Inflammatory macrophage treated with lipopolysaccharide for 4 hours (primary cell): ENCODE data around the gene PTX3.
A peak's percentile ranks its signal among the peaks of the same experiment; 100 is the strongest.

ENCODE experiments used
- DNase-seq: peaks from one replicate; pipeline ENCODE4 v3.0.0-alpha.2; 2020

Gene PTX3

DNA sequence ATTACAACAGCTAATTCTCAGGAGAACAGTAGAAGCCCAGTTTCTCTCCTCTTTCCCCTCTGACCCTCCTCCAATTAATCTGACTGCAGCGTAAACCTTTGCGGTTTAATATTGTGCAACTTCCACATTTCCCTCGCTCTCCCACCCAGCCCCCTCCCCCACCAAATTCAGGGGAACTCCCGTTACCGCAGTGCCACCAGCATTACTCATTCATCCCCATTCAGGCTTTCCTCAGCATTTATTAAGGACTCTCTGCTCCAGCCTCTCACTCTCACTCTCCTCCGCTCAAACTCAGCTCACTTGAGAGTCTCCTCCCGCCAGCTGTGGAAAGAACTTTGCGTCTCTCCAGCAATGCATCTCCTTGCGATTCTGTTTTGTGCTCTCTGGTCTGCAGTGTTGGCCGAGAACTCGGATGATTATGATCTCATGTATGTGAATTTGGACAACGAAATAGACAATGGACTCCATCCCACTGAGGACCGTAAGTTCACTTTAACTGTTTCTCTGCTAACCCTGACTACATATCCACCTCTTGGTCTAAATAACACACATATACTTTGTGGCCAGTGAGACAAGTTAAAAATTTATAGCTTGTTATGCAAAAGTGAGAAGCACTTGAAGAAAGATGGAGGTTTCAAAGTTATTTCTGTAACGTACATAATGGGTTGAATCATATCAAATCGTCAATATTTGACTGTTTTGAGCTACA is at the start of gene PTX3:
Gene PTX3 (plus strand): TSS at position 268 of the 709 bp plus-strand sequence. CDS start 84 bp downstream, at position 352.
- DNase-seq = peak; percentile 88

DNA sequence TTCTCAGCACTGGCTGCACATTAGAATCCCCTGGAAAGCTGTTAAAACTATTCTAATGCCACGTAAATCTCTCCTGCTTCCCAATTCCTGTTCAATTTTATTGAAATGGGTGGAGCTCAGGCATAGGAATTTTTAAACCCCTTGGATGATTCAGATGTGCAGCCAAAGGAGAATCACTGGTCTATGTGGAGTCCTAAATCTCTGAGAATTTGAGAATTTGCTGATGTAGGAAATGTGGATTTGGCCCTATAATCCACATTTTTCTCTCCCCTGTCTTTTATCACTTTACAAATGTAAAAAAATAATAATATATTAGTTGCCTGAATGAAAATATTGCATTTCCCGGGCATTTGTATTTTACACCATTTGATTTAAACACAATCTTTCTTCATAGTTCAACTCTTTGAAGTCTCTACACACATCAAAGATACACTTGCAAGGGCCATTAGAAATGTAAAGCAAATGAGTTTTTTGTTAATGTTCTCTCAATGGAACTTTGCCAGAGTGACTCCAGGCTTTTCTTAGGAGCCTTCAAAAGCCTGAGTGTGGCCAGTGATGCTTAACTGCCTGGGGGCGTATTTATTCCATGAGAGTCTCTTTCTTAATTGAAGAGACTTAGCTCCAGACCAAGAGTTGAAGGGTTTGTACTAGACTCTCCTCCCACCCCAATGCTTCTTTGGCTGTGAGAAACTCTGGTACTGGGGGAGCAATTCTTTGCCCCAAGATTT is 48.8 kb upstream of the PTX3 start:
- DNase-seq = no peak

DNA sequence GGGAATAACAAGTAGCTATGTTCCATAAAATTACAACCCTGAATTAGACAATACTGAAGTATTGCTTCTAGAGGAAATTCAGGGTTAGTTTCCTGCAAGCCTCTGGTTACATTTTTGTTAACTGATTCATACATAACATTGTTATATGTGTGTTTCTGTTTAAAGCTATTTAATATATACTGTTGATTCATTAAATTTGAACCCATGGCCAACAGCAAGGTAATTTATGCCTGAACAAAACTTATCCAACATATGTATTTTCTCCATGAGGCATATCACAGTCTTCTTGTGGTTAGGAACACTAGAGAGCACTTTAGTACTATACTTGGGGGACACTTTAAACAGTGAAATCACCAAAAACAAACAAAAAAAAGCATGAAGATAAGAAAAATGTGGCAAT is 47.7 kb upstream of the PTX3 start:
- no peak for DNase-seq

DNA sequence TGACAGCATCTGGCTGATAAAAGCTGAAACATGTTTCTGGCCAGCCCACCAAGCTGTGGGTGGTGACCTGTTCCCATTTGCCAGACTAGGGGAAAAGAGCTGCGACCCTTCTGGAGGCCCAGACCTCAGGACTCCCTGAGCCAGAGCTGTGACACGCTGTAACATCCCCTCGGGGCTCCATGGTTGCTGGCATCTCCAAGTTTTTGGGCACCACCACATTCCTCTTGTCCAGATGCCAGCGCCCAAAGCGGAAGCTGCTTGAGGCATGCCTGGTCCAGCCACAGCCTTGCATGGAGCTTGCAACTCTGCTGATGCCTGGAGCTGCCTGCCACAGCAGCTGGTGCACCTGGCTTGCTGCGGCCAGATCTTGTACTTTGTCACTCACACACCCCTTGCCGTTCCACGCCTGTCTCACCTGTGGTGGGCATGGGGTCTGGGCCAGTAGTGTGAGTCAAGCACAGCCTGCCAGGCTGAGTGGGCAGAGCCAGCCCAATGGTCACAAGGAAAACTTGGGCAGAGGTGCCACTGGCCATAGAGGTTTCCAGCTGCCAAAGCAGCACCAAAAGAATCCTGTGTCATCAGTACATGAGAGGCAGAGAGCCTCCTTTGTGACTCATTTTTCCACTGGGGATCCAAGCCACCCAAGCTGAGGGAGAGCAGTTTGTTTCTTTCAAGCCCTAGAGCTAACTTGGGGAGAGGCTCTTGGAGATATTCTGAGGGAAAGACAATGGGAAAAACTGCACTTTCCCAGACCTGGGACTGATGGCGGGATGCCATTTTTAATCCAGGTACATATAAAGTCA is 45.7 kb upstream of the PTX3 start:
- no peak for DNase-seq

DNA sequence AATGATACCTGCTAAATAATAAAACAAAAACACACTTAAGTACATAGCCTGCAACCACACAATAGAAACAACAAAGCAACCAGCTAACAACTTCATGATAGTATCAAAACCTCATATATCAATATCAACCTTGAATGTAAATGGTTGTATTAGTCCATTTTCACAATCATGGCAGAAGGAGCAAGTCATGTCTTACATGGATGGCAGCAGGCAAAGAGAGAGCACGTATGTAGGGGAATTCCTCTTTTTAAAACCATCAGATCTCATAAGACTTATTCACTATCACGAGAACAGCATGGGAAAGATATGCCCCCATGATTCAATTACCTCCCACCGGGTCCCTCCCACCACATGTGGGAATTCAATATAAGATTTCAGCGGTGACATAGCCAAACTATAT is 44.5 kb upstream of the PTX3 start:
- no peak for DNase-seq

DNA sequence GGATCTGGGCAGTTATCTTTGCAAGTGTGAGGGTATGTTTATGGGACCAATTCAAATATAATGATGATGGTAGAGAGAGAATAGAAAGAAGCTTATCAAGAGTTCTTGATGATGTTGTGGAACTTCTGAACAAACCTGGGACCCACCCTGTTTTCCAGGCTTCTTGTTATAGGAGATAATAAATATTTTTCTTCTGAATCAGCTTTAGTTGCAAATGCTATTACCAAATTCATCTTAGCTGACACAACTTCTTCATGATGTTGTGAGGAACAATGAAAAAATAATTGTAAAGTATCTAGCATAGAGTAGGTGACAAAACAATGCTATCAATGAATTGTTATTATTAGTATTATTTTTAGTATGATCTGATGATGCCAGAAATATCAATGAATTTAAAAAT is 43.5 kb upstream of the PTX3 start:
- no peak for DNase-seq

DNA sequence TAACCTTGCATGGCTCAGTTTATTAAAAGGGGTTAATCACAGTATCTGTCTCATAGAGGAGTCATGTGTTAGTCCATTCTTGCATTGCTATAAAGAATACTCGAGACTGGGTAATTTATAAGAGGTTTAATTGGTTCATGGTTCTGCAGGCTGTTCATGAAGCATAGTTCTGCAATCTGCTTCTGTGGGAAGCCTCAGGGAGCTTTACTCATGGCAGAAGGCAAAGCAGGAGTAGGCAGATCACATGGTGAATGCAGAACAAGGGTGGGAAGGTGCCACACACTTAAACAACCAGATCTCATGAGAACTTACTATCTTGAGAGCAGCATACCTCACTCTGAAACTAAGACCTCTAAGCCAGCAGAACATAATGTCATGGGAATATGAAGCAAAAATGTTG is 42.2 kb upstream of the PTX3 start:
- DNase-seq = peak; percentile 63

DNA sequence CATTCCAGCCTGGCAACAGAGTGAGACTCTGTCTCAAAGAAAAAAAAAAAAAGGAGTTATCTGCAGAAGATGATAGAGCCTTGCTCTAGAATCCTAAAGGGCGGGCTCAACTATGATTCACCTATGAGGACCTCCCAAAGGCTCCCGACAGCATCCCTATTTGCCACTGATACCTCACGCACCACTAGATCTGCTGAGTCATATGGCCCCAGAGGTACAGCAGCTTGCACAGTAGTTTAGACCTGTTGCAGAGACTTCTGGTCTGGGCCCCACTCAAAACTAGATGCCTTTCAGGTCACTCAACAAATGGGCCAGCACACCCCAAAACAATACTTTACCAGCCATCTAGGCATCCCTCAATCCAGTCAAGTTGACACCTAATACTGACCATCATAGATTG is 38.1 kb upstream of the PTX3 start:
- no peak for DNase-seq

DNA sequence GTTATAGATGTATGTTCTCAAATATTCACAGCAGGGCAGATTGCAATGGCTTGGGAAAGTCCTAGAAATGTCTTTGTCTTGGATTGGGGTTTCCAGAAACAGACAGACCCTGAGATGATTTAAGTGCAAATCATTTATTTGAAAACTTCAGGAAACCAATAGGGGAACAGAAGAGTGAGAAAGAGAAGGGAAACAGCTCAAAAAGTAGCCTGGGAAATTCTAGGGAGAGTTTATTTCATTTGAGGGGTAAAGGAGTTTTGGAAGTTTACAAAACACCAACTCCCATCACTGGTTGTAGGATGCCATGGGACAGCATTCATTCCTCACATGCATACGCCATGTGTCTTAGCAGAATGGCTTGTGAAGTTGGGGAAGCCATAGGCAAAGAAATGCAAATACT is 32.3 kb upstream of the PTX3 start:
- DNase-seq = peak; percentile 29

DNA sequence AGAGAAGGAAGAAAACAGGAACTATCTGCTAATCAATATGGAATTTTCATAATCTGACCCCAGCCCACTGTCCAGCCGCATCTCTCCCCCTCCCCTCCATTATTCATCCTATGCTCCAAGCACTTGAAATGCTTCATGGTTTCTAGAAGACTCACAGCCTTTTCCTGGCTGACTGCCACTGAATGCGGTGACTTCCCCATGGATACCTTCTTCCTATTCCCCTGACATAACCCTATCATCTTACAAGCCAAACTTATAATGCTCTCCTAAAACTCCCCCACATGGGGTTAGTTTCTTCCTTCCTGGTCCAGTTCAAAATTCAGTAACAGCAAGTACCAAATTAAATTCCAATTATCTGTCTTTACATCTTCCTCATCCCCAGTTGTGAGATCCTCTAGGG is 31.2 kb upstream of the PTX3 start:
- no peak for DNase-seq

DNA sequence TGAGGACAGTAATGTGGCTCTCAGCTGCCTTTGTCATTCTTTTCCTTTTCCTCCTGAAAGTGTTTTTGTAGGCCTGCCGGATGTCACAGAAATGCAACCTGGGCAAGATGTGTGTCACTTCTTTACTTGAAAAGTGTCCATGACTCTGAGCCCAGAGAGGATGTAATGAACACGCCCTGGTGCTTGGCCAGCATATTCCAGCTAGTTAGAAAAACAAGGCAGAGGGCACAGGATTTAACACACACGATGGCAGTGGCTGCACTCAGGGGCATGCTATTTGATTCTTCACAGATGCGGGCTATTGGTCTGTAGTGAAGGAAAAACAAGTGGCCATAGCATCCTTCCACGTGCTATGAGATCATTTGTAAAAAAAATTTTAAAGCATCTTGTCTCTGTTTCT is 30.3 kb upstream of the PTX3 start:
- no peak for DNase-seq

DNA sequence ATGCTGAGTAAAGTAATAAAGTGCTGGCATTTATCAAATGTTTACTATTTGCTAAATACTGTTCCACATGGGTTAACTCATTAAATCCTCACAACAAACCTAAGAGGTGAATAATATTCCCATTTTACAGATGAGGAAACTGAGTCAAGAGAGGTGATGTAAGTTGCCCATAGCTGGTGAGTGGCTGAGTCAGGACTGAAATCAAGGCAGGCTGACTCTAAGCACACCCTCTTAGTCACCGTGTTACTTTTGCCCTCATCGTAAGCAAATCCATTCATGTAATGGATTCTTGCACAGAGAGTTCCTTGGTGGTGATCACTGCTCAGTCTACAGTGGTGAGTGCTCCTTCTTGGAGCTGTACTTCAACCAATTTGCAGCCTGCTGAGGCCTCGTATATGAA is 28.9 kb upstream of the PTX3 start:
- no peak for DNase-seq

DNA sequence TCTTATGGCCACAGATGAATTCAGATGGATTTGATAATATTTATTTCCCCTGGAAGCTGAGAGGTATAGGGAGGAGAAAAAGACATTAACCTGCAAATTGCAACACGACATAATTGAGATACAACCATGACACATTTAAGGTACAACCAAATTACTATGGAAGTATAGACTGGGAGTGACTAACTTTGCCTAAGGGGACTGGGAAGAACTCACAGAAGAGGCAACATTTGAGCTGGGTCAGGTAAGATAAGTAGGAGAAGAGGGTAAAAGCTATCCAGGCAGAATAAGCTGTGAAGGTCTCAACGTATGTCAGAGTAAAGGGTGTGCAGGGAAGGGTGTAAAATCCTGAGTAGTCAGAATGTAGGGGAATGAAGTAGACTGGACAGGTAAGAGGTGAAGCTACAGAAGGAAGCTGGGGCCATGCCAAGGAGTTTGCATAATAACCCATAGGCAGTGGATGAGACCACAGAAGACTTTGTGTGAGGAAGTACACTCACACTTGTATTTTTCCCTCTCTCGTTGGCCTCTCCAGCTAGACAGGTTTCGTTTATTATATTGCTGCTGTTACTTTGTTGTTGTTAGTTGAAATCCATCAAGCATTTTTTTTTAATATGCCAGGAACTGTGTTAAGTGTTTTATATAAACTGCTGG is 28.0 kb upstream of the PTX3 start:
- no peak for DNase-seq

DNA sequence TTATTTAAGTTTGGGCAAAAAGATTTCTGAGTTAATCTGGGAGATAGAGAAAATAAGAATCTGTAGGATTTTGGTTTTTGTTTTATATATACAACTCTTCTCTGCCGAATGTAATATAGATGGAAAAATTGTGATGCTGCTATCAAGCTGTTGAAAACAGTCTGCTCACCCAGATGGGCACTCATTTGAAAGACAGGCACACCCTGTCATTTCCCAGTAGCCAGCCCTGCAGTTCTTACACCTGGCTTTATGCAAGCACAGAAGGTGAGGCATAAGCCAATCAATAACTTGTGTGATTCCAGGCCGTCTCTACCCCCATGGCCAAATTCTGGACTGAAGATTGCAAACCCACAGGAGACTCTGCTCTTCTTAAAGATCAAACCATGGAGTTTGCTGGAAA is 27.1 kb upstream of the PTX3 start:
- DNase-seq = no peak

DNA sequence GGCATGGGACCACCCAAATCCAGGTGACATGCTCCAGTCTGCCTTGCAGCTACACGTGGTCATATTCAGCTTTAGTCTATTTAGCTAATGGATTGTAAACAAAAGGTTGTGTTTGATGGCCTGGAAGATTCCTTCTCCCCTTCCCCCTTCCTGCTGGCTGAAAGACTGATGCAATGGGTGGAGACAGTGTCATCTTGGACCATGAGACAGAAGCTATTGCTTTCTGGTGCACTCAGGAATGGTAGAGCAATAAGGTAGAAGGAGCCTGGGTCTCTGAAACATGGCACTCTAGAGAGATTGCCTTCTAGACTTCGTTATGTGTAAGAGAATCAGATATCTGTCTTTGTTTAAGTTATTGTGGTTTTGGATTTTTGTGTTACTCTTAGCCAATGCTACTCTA is 25.7 kb upstream of the PTX3 start:
- DNase-seq = no peak

DNA sequence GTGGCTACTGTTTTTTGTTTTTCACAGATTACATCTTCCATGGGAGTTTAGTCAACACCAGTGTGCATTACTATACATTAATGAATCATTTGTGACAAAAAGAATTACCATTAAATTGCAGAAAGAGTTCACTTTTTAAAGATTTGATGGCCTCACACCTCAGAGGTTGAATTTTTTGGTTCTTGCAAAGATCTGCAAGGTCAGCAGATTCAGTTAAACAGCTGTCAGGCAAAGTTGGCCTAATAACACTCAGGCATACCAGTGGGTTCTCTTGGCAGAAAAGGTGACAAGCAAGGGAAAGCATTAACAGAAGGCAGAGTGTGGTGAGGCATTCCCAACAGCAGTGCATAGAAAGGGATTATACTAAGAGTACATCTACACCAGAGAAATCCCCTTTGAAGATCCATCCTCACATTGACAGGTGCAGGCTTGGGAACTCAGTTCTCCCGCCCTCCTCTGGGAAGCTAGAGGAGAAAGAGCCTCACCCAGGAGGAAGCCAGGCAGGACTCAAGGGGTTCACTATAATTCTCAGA is 24.3 kb upstream of the PTX3 start:
- DNase-seq = no peak

DNA sequence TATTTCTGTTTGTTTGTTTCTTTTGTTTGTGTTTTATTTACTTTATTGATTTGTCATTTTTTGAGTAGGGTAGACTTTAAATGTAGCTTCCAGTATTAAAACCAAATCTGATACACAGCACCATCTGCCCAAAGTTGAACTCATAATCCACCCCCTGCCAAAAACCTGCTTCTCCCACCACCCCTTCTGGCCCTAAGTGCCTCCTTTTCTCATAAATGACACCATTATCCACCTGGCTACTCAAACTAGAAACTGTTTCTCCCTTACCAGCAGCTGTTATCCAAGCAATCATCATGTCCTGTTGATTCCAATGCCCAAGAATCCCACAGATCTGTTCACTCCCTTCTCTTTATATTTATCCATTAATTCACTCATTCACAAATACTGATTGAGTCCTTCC is 21.8 kb upstream of the PTX3 start:
- no peak for DNase-seq

DNA sequence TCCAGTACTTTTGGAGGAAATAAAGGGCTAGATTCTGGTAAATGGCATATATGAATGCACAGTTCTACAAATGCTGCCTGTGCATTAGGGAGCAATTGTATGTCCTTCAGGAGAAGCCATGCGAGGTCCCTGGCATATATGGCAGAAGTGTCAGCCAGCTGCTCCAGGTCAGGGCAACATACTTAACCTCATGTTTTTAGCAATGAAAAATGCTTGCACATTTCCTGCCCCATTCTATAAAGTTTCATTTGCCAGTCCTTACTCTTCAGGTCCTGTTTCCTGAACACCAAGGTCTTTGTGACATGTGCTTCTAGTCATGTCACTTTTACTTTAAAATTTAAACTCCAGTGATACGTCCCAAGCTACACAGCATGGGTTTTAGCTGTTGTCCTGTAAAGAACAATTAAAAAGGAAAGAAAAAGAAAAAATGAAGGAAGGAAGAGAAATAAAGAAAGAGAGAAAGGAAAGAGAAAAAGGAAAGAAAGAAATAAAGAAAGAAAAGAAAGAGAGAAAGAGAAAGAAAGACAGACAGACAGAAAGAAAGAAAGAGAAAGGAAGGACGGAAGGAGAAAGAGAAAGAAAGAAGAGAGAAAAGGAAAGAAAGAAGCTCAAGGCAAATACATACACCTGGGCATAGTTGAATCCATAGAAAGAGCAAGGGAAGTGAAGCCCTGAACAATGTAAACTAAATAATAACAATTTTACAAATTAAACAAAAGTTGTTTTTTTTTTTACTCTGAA is 20.1 kb upstream of the PTX3 start:
- DNase-seq = no peak

DNA sequence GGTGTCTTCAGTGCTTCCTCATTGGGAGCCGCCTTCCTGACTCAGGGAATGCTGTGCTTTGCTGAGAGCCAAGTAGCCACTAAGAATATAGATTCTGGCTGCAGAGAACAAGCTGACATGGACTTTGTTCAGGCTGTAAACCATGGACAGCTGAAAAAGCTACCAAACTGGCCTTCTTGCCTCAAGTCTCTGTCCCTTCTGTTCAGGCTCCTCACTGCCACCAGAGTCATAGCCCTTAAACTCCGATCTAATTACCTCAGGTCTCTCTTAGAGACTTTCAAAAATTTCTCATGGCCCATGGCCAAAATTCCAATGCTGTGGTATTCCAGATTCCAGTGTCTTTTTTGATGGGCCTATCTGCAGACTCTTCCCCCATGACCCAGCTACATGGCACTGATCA is 19.4 kb upstream of the PTX3 start:
- DNase-seq = no peak

DNA sequence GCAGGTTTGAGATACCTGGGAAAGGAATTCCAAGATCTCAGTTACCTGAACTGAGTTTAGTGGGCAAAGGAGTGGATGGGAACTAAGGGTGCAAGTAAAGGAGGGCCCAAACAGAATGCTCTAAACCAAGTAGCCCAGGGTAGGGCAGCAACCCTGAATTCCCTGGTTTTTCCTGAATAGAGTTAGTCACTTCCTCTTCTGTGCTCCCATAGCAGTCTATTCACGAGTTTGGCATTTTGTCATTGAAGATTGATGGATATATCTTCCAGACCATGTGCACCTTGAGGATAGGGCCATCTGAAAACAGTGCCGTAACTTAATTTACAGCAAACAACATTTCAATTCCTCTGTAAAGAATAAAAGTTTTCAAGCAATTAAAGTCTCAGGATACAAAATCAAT is 18.5 kb upstream of the PTX3 start:
- DNase-seq = no peak

DNA sequence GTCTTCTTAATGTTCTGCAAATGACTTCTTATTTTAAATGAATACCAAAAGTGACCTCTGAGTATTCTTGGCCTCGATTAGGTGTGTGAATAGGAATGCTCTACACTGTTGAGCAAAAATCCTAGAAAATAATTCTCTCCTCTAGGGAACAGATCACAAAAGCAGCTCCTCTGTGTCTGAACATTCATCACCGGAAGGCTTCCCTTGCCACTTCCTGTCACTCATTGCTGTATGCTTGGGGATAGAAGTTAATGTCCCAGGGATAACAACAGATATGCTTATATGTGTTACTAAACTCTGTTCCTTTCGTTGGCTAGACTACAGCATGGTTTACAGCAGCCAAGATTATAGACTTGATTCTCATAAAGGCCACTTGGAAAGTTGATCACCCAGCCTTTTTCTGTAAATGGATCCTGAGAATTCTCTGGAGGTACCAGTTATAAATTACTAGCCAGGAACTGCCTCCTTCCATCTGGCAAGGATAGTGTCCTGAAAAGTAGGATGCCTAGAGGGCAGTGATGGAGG is 16.0 kb upstream of the PTX3 start:
- DNase-seq = no peak

DNA sequence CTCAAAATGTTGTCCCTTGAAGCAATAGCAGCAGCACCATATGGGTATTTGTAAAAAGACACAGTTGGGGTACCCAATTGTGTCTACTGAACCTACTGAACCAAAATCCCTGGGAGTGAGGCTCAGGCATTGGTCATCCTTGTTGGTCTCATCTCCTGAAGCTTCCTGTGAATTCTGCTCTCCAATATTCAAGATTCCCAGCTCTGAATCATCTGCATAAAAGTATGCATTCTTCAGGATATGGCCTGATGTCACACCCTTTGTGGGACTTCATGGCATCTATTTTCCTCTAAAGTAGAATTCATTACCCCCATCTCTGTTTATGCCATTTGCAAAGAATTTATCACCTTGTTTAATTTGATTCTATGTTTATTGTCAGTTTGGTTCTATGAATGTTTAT is 13.3 kb upstream of the PTX3 start:
- no peak for DNase-seq
